ENCODE results near the gene SPTBN1. TPM values are rescaled to one million over a fixed set of nuclear protein-coding genes. Genes with fewer than 3 reads are reported as not detected.
A peak's percentile ranks its signal among the peaks of the same experiment; 100 is the strongest.

Gene SPTBN1
- total RNA-seq, 1 donor from 2014 or later, result 813 TPM

DNA sequence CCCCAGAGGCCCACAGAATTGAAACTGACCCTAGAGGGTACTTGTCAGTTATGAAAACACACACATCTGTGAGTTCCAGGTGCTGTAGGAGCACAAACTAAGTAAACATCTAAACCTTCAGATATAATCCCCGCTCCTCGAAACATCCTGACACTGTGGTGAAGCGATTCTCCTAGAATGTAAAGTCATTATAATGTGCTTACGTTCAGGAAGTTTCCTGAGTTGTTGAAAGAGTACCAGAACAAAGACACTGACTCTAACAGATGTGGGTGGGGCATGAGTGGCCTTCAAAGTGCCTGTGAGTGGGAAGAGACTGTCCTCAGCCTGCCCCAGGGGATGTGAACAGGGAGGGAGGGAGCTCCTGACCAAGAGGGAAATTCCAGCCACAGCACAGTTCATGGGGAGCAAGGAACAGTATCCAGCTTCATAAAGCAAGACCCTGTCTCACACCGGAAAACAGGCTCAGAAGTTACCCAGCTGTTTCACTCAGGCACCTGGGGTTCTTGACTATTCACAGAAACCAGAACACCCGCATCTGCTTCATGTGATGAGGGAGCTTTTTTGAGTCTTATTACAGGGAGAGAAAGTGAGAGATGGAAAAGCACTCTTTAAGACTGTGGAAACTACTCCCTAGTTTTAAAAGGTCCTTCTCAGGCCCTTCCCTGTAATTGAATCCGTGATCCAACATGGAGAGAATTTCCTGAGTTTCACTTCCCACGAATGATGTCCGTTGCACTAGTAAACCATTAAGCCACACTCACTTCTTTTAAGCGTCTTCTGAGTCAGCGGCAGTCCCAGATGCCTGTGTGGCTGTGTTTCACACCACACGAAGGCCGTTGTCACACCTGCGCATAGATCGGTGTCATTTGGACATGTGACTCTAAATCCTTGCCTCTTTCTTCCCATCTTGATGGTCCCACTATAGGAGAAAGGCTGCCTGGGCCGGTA, 178.7 kb downstream of the SPTBN1 start:
- Histone ChIP-seq H3K9me3 (no peaks in the 10 kb centered on the region), H3K27me3 (no peaks in the 10 kb centered on the region), H3K4me1 (peaks cover 61% of the 10 kb centered on the region), H3K4me3 (peak overlapping the region; percentile 12), H3K36me3 (peaks cover 92% of the 10 kb centered on the region), H3K27ac (peak overlapping the region; percentile 61)
- ATAC-seq (peak; percentile 74), DNase-seq (no peak)
- TF ChIP-seq, protein P1, sequence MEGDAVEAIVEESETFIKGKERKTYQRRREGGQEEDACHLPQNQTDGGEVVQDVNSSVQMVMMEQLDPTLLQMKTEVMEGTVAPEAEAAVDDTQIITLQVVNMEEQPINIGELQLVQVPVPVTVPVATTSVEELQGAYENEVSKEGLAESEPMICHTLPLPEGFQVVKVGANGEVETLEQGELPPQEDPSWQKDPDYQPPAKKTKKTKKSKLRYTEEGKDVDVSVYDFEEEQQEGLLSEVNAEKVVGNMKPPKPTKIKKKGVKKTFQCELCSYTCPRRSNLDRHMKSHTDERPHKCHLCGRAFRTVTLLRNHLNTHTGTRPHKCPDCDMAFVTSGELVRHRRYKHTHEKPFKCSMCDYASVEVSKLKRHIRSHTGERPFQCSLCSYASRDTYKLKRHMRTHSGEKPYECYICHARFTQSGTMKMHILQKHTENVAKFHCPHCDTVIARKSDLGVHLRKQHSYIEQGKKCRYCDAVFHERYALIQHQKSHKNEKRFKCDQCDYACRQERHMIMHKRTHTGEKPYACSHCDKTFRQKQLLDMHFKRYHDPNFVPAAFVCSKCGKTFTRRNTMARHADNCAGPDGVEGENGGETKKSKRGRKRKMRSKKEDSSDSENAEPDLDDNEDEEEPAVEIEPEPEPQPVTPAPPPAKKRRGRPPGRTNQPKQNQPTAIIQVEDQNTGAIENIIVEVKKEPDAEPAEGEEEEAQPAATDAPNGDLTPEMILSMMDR (IDR thresholded peaks at IDR 0.05), result no peak
- intact Hi-C loops (cut with DNase I), result no loop called here

DNA sequence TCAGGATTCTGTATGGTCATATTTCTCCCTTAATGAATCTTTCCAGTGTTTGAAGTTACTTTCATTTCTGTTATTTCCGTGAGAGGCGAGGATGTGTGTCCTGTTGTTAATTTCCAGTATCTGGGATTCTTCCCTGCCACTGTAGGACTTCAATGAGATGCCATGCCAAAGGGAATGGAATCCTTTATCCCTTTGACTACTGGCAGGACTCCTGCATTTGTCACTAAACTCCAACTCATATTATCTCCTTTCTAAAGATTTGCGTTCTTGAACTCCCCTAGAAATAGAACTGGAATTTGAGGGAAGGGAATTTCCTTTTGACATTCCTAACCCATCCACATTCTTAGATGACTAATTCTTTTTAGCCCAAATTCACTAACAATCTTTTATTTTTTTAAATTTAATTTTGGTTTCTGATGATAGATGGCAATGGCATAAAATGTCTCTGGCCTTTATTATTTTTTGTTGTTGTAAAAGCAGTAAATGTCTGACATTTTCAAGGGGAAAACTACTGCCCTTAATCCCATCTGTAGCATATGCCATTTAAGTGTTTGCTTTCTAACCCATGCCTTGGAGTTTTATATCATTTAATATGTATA, 179.5 kb downstream of the SPTBN1 start:
- no peak for ATAC-seq
- Histone ChIP-seq H3K4me3 (no peak overlapping the region), H3K4me1 (peaks cover 62% of the 10 kb centered on the region), H3K9me3 (no peaks in the 10 kb centered on the region), H3K27ac (peak overlapping the region; percentile 61), H3K36me3 (peaks cover 88% of the 10 kb centered on the region), H3K27me3 (no peaks in the 10 kb centered on the region)
- TF ChIP-seq, protein P1 (IDR thresholded peaks at IDR 0.05), result no peak
- DNase-seq, result no peak
- intact Hi-C loops (cut with DNase I), result no loop called here

DNA sequence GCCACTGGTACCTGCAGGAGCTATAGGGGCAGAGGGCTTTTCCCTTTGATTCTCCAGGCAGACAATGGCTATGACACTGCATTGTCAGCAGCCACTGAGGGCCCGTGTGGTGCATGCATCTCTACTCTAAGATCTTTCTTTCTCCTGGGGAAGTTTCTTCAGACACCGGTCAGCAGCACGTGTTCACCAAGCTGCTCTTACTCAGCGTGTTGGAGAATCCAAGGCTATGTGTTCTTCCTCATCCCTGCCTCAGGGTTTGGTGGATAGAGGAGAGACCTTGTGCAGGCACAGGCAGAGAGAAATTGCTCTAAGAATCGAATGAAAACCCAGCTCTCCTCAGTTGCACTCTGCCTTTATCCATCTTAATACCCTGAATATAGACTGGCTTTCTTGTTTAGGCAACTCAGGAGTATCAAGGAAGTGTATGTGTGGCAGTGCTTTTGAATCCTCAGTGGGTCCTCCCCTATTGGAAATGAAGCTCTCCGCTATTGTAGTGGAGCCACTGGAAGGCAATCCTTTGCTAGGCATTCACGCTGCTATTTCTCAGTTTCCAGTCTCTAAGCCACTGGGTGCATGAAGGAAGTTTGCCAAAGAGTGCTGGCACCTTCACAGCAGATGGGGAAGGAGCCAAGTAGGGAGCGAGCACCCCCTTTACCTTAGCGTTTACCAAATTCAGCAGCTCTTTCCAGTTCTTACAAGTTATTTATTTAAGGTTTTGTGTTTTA, 180.4 kb downstream of the SPTBN1 start:
- no peak overlapping the region for H3K27ac ChIP-seq
- H3K9me3 ChIP-seq, result no peaks in the 10 kb centered on the region
- no peak for DNase-seq
- no peaks in the 10 kb centered on the region for H3K27me3 ChIP-seq
- H3K4me3 ChIP-seq, result no peak overlapping the region
- peaks cover 61% of the 10 kb centered on the region for H3K4me1 ChIP-seq
- intact Hi-C loops (cut with DNase I), result no loop called here
- TF ChIP-seq, protein P1 (IDR thresholded peaks at IDR 0.05), result no peak
- peaks cover 82% of the 10 kb centered on the region for H3K36me3 ChIP-seq
- no peak for ATAC-seq

DNA sequence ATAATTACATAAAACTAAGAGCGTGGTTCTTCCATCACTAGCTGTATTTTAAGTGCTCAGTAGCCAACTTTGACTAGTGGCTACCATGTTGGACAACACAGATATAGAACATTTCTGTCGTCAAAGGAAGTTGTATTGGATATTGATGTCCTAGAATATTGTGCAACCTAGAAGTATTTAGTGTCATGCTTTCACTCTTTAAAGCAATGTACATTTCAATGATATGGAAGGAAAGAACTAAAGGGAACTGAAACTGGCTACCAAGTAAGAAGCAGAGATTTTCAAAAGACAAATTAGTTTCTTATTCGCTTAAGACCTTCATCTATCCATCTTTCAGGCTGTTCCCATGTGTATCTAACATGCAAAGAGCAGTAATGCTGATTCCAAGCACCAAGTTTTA, 182.0 kb downstream of the SPTBN1 start:
- Histone ChIP-seq H3K4me1 (peaks cover 59% of the 10 kb centered on the region), H3K27me3 (no peaks in the 10 kb centered on the region), H3K36me3 (peaks cover 80% of the 10 kb centered on the region), H3K9me3 (no peaks in the 10 kb centered on the region), H3K27ac (no peak overlapping the region), H3K4me3 (no peak overlapping the region)
- TF ChIP-seq, protein P1 (IDR thresholded peaks at IDR 0.05), result no peak
- intact Hi-C loops (cut with DNase I), result no loop called here
- ATAC-seq (no peak), DNase-seq (no peak)

DNA sequence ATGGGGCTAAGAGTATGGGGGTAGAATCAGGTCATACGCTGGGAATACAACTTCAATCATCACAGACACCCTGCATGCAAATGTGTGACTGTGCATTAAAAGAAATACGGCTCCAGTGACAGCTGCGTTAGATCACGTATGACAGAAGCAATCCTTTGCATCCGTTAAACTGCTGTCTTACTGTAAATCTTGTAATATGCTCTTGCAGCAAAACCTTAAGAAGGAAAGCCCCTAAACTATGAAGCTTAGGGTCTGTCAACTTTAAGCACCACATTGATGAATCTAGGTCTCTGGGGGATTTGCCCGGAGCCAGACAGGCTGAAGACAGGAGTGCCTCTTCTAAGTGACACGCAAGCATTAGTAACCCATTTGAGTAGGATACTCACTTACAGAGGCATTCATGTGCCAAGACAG, 182.7 kb downstream of the SPTBN1 start:
- ATAC-seq (no peak), DNase-seq (no peak)
- H3K9me3 ChIP-seq, result no peaks in the 10 kb centered on the region
- intact Hi-C loops (cut with DNase I), result no loop called here
- peak overlapping the region; percentile 15 for H3K27ac ChIP-seq
- H3K36me3 ChIP-seq, result peaks cover 80% of the 10 kb centered on the region
- no peak overlapping the region for H3K4me3 ChIP-seq
- TF ChIP-seq, protein P1 (IDR thresholded peaks at IDR 0.05), result no peak
- H3K27me3 ChIP-seq, result no peaks in the 10 kb centered on the region
- peaks cover 52% of the 10 kb centered on the region for H3K4me1 ChIP-seq

All from upper lobe of right lung (tissue), 1 donor.